ENCODE measurements around the gene BMAL1.

Gene BMAL1

DNA sequence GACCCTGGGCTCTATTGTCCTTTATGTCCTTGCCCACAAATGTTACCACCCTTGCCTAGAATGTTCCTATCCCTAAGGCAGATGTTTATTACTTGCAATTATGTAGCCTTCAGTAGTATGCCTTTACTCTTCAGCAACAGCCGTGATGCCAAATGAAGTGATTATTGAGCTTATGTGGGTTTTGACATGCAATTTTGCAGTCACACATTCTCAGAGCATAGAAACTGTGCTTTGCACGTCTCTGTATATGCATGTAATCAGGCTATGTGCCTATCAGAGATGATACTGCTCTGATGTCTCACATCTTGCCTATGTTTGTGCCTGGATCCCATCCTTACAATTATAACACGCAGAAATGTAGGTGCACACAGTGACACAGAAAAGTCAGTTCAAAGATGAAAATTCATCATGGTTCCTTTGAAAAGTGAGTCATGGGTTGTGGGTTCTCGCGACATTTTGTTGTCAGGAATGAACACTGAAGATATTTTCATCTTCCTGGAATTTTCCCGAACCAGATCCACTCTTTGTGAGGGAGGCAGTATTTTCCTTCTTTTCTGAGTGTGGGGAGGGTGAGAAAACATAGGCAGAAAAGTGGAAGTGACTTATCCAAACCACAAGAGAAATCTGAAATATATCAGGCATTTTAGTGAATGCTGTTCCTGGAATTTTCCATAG lies 81.1 kb downstream of the BMAL1 start:
- TF ChIP-seq, protein P1, sequence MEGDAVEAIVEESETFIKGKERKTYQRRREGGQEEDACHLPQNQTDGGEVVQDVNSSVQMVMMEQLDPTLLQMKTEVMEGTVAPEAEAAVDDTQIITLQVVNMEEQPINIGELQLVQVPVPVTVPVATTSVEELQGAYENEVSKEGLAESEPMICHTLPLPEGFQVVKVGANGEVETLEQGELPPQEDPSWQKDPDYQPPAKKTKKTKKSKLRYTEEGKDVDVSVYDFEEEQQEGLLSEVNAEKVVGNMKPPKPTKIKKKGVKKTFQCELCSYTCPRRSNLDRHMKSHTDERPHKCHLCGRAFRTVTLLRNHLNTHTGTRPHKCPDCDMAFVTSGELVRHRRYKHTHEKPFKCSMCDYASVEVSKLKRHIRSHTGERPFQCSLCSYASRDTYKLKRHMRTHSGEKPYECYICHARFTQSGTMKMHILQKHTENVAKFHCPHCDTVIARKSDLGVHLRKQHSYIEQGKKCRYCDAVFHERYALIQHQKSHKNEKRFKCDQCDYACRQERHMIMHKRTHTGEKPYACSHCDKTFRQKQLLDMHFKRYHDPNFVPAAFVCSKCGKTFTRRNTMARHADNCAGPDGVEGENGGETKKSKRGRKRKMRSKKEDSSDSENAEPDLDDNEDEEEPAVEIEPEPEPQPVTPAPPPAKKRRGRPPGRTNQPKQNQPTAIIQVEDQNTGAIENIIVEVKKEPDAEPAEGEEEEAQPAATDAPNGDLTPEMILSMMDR (IDR thresholded peaks at IDR 0.05; ENCODE audit: low read depth, low read length): no peak
- no peaks in the 10 kb centered on the region for H3K4me1 ChIP-seq
- no peak overlapping the region for H3K4me3 ChIP-seq (ENCODE audit: low read depth, low read length)
- H3K27me3 ChIP-seq: no peaks in the 10 kb centered on the region
- no peaks in the 10 kb centered on the region for H3K9me3 ChIP-seq
- H3K36me3 ChIP-seq: no peaks in the 10 kb centered on the region
- DNase-seq: no peak

DNA sequence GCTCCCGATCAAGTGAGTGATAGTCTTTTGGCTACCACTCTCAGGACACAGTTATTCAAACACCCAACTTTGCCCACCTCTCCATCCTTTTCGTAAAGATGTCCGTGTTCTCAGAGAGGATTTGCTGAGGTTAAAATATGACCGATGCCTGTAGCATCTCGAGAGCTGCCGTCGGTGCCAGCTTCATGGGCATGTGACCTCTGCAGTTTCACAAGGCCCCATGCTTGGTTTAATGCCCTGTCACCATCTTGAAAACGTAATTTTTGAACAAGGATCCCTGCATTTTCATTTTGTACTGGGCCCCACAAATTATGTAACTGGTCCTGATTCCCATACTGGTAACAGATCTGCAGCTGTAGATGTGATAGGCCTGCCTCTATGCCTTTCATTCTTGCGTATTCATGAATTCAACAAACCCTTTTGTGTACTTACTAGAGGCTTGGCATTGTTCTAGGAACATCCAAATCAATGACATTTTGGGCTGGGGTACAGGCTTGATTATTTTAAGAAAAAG lies 85.1 kb downstream of the BMAL1 start:
- no peaks in the 10 kb centered on the region for H3K9me3 ChIP-seq
- H3K4me3 ChIP-seq (ENCODE audit: low read depth, low read length): no peak overlapping the region
- H3K4me1 ChIP-seq: no peaks in the 10 kb centered on the region
- H3K27me3 ChIP-seq: no peaks in the 10 kb centered on the region
- no peaks in the 10 kb centered on the region for H3K36me3 ChIP-seq
- TF ChIP-seq, protein P1 (IDR thresholded peaks at IDR 0.05; ENCODE audit: low read depth, low read length): no peak
- no peak for DNase-seq

DNA sequence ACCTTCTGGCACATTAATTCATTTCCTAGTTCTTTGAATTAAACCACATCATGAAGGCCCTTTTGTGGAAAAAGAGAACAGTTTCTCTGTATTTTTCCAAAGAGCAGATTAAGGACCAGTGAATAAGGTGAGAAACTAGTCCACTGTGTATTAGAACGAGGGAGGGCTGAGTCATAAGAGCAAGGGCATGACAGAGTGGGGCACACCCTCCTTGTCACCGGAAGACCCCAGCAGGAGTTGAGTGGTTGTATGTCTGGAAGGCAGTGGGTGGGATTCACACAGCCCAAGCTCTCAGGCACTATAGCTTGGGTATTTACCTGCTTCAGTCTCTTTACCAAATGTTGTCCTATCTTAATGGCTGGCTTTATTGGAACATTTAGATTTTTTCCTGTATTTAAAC lies 86.8 kb downstream of the BMAL1 start:
- TF ChIP-seq, protein P1 (IDR thresholded peaks at IDR 0.05; ENCODE audit: low read depth, low read length): no peak
- H3K4me3 ChIP-seq (ENCODE audit: low read depth, low read length): no peak overlapping the region
- H3K9me3 ChIP-seq: no peaks in the 10 kb centered on the region
- no peaks in the 10 kb centered on the region for H3K4me1 ChIP-seq
- H3K36me3 ChIP-seq: no peaks in the 10 kb centered on the region
- DNase-seq: no peak
- no peaks in the 10 kb centered on the region for H3K27me3 ChIP-seq

DNA sequence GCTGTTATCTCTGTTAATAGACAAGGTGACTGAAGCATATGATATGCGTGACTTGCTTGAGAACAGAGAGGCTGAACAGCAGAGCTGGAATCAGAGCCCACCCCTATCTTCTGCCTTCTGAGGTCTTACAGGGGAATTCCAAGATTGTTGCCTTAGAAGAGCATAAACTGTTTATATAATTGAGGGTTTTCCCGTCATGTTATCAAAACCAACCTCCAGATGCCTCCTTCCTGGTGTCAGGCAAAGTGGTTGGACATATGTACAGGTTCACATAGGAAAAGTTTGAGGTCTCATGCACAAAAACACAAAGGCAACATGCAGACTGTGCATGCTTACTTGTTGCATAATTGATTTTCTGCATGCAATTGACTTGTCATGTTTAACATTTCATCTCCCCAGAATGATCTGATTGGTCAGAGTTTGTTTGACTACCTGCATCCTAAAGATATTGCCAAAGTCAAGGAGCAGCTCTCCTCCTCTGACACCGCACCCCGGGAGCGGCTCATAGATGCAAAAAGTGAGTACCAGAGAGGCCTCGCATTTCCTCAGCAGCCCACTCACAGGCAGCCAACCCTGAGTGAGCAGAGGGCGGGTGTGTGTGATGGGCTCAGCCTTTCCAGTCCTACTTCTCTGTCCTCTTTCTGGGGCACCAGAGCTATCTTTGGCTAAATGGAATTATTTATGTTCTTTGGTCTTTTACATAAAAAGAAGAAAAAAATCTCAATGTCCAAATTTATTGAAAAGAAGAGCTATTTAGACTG lies 88.9 kb downstream of the BMAL1 start:
- TF ChIP-seq, protein P1 (IDR thresholded peaks at IDR 0.05; ENCODE audit: low read depth, low read length): no peak
- no peaks in the 10 kb centered on the region for H3K36me3 ChIP-seq
- no peaks in the 10 kb centered on the region for H3K4me1 ChIP-seq
- DNase-seq: no peak
- H3K4me3 ChIP-seq (ENCODE audit: low read depth, low read length): no peak overlapping the region
- H3K9me3 ChIP-seq: no peaks in the 10 kb centered on the region
- no peaks in the 10 kb centered on the region for H3K27me3 ChIP-seq

DNA sequence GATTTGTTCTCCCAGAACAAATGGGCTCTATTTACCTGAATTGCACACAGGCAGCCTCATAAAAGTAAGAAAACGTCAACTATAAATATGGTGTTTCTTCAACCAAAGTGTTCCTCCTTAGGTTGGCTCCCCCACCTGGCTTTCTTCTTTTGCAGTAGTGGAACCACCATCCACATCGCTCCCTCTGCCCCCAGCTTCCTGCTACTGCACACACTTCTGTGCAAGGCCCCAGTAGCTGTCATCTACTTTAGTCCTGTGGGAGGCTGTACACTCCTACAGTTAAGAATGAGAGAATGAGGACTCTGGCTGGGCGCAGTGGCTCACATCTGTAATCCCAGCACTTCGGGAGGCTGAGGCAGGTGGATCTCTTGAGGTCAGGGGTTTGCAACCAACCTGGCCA lies 89.5 kb downstream of the BMAL1 start:
- no peaks in the 10 kb centered on the region for H3K4me1 ChIP-seq
- DNase-seq: no peak
- no peak overlapping the region for H3K4me3 ChIP-seq (ENCODE audit: low read depth, low read length)
- H3K9me3 ChIP-seq: no peaks in the 10 kb centered on the region
- H3K36me3 ChIP-seq: no peaks in the 10 kb centered on the region
- TF ChIP-seq, protein P1 (IDR thresholded peaks at IDR 0.05; ENCODE audit: low read depth, low read length): no peak
- H3K27me3 ChIP-seq: no peaks in the 10 kb centered on the region

DNA sequence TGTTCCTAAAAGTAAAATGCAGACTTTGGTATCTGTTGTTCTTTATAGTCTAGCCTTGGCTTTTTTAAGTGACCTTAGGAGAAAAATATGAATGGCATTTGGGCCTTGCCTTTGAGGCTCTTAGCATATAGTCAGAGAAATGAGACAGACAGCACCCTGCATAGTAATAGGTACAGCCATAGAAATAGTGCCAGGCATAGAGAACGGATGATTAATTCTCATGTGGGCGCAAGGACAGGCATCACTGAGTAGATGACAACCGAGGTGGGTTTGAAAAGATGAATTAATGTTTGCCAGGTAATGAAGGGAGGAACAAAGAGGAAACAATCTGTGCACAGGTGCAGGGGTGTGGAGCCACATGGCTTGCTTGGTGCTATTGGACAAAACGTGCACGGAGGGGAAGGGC lies 90.5 kb downstream of the BMAL1 start:
- TF ChIP-seq, protein P1 (IDR thresholded peaks at IDR 0.05; ENCODE audit: low read depth, low read length): no peak
- no peaks in the 10 kb centered on the region for H3K4me1 ChIP-seq
- no peak overlapping the region for H3K4me3 ChIP-seq (ENCODE audit: low read depth, low read length)
- H3K27me3 ChIP-seq: no peaks in the 10 kb centered on the region
- no peaks in the 10 kb centered on the region for H3K36me3 ChIP-seq
- no peak for DNase-seq
- no peaks in the 10 kb centered on the region for H3K9me3 ChIP-seq

All from BE2C (cell line).